H1 (cell line): ENCODE data around the gene RHOT1. TPM values are rescaled to one million over a fixed set of nuclear protein-coding genes. Genes with fewer than 3 reads are reported as not detected.

Experiments used
- CTCF ChIA-PET: fragments of 300-600 bp; sonication (Branson Sonifier 250); formaldehyde crosslinking; loops from one replicate; lab custom pipeline; 2021; ENCODE audit not compliant: partially characterized antibody; lab: Charles Lee
- POLR2A ChIA-PET: fragments of 300-600 bp; sonication (Branson Sonifier 250); formaldehyde crosslinking; loops from one replicate; lab custom pipeline; 2021; ENCODE audit warnings: inconsistent platforms; ENCODE audit not compliant: partially characterized antibody; lab: Charles Lee
- DNase-seq, 2 experiments: peaks; one replicate each; pipeline versions ENCODE4 v3.0.0 to v3.0.0-alpha.2; 2010 to 2022; ENCODE audit warnings: low spot score in 2 of 2, low read depth in 1 of 2, mixed read lengths in 1 of 2
- FAIRE-seq: peaks from 2 replicates; lab custom pipeline; 2011; peaks lifted over from hg19 to GRCh38; lab: Jason Lieb, UNC
- H2AFZ ChIP-seq: 2 replicates; pipeline ENCODE4 v1.8.1; 2012; ENCODE audit warnings: low read length, inconsistent platforms
- H2AK5ac ChIP-seq: 2 replicates; pipeline ENCODE4 v1.6.1; 2013; ENCODE audit warnings: low read depth, low read length
- H2BK120ac ChIP-seq: replicated peaks from 2 replicates; pipeline ENCODE3; 2013; ENCODE audit warnings: low read depth, low read length, inconsistent platforms
- H2BK12ac ChIP-seq: 2 replicates; pipeline ENCODE4 v1.6.1; 2013; ENCODE audit warnings: low read depth, low read length
- H2BK15ac ChIP-seq: 2 replicates; pipeline ENCODE4 v1.6.1; 2013; ENCODE audit warnings: low read length
- H2BK20ac ChIP-seq: 2 replicates; pipeline ENCODE4 v1.6.1; 2013; ENCODE audit warnings: low read length
- H2BK5ac ChIP-seq: 2 replicates; pipeline ENCODE4 v1.6.1; 2013; ENCODE audit warnings: low read depth, low read length
- H3K14ac ChIP-seq: 2 replicates; pipeline ENCODE4 v1.6.1; 2013; ENCODE audit warnings: inconsistent platforms; ENCODE audit not compliant: insufficient read length
- H3K18ac ChIP-seq: 2 replicates; pipeline ENCODE4 v1.6.1; 2013; ENCODE audit warnings: low read length; ENCODE audit errors: extremely low read depth
- H3K23ac ChIP-seq: 2 replicates; pipeline ENCODE4 v1.6.1; 2013; ENCODE audit warnings: inconsistent platforms; ENCODE audit not compliant: insufficient read length
- H3K23me2 ChIP-seq: 2 replicates; pipeline ENCODE4 v1.6.1; 2013; ENCODE audit warnings: low read depth, low read length
- H3K27ac ChIP-seq: 2 replicates; pipeline ENCODE4 v1.6.1; 2011; ENCODE audit warnings: low read depth, low read length, inconsistent platforms
- H3K27me3 ChIP-seq, 4 experiments: replicated peaks in 1 of 4; 1 replicate in 1 of 4; 2 replicates in 3 of 4; pipeline versions ENCODE4 v1.6.1 to v1.8.1; 2011 to 2013; ENCODE audit warnings: low read length in 3 of 4, mild to moderate bottlenecking in 3 of 4, inconsistent platforms in 2 of 4, mixed read lengths in 2 of 4, moderate library complexity in 1 of 4; ENCODE audit not compliant: control insufficient read depth in 3 of 4, insufficient read depth in 3 of 4; ENCODE audit errors: extremely low read depth in 1 of 4
- H3K36me3 ChIP-seq, 4 experiments: 2 replicates each; pipeline versions ENCODE4 v1.6.1 to v1.8.1; 2011 to 2013; ENCODE audit warnings: mild to moderate bottlenecking in 4 of 4, low read length in 3 of 4, moderate library complexity in 2 of 4, control low read depth in 1 of 4, inconsistent platforms in 1 of 4; ENCODE audit not compliant: insufficient read depth in 4 of 4, control insufficient read depth in 2 of 4
- H3K4ac ChIP-seq: replicated peaks from 2 replicates; pipeline ENCODE3; 2013; ENCODE audit warnings: low read length, low read depth, mixed read lengths, inconsistent platforms; ENCODE audit not compliant: insufficient read length
- H3K4me1 ChIP-seq, 4 experiments: replicated peaks in 1 of 4; 1 replicate in 1 of 4; 2 replicates in 3 of 4; pipeline versions ENCODE4 v1.6.1 to v1.8.1; 2011 to 2013; ENCODE audit warnings: low read length in 3 of 4, inconsistent platforms in 2 of 4, mixed read lengths in 1 of 4; ENCODE audit not compliant: insufficient read depth in 4 of 4, control insufficient read depth in 3 of 4
- H3K4me2 ChIP-seq, 2 experiments: 2 replicates each; pipeline versions ENCODE4 v1.6.1 to v1.8.1; 2011 to 2013; ENCODE audit warnings: low read depth in 2 of 2, low read length in 2 of 2, control low read depth in 1 of 2, inconsistent platforms in 1 of 2, mild to moderate bottlenecking in 1 of 2; ENCODE audit not compliant: insufficient read depth in 1 of 2
- H3K4me3 ChIP-seq, 4 experiments: fragments of 200-600, 300-600 bp in 1 of 4; sonication (generic), shearing (Covaris generic), sonication (Bioruptor Twin) in 1 of 4; 2 replicates each; pipeline versions ENCODE4 v1.5.1 to v1.8.1; 2011 to 2016; ENCODE audit warnings: low read length in 4 of 4, low read depth in 3 of 4, control low read depth in 2 of 4, inconsistent platforms in 2 of 4, mild to moderate bottlenecking in 2 of 4, mixed read lengths in 1 of 4, moderate library complexity in 1 of 4; ENCODE audit not compliant: insufficient read depth in 2 of 4; ENCODE audit errors: extremely low read depth in 1 of 4
- H3K56ac ChIP-seq: replicated peaks from 2 replicates; pipeline ENCODE3; 2013; ENCODE audit warnings: low read depth, mild to moderate bottlenecking, mixed read lengths, low read length, inconsistent platforms; ENCODE audit not compliant: insufficient read length
- H3K79me1 ChIP-seq: 2 replicates; pipeline ENCODE4 v1.6.1; 2013; ENCODE audit warnings: low read depth, low read length, control low read depth
- H3K79me2 ChIP-seq, 2 experiments: 2 replicates each; pipeline versions ENCODE4 v1.6.1 to v1.8.1; 2012 to 2013; ENCODE audit warnings: low read length in 2 of 2, mild to moderate bottlenecking in 2 of 2, inconsistent platforms in 1 of 2; ENCODE audit not compliant: insufficient read depth in 2 of 2, control insufficient read depth in 1 of 2
- H3K9ac ChIP-seq, 4 experiments: replicated peaks in 1 of 4; 1 replicate in 1 of 4; 2 replicates in 3 of 4; pipeline versions ENCODE4 v1.6.1 to v1.8.1; 2011 to 2013; ENCODE audit warnings: low read depth in 3 of 4, low read length in 3 of 4, control low read depth in 2 of 4, mild to moderate bottlenecking in 2 of 4, moderate library complexity in 2 of 4, inconsistent platforms in 1 of 4; ENCODE audit errors: extremely low read depth in 1 of 4
- H3K9me3 ChIP-seq, 2 experiments: 2 replicates each; pipeline versions ENCODE4 v1.6.1 to v1.8.1; 2012 to 2013; ENCODE audit warnings: mild to moderate bottlenecking in 2 of 2, moderate library complexity in 2 of 2, control low read depth in 1 of 2, inconsistent platforms in 1 of 2, low read depth in 1 of 2, low read length in 1 of 2, mixed read lengths in 1 of 2; ENCODE audit not compliant: insufficient read depth in 2 of 2
- H4K20me1 ChIP-seq, 2 experiments: replicated peaks in 1 of 2; 2 replicates each; pipeline versions ENCODE3 to v1.8.1; 2011 to 2013; ENCODE audit warnings: inconsistent platforms in 2 of 2, low read length in 2 of 2, mild to moderate bottlenecking in 1 of 2; ENCODE audit not compliant: insufficient read depth in 2 of 2, control insufficient read depth in 1 of 2
- H4K5ac ChIP-seq: 2 replicates; pipeline ENCODE4 v1.6.1; 2013; ENCODE audit warnings: low read length, low read depth, mixed read lengths, inconsistent platforms; ENCODE audit not compliant: insufficient read length
- H4K8ac ChIP-seq: 2 replicates; pipeline ENCODE4 v1.8.0; 2013; ENCODE audit warnings: mild to moderate bottlenecking, moderate library complexity, low read length, inconsistent platforms; ENCODE audit not compliant: insufficient read depth; ENCODE audit errors: extremely low read depth
- H4K91ac ChIP-seq: replicated peaks from 2 replicates; pipeline ENCODE3; 2013; ENCODE audit warnings: low read length, mixed read lengths, inconsistent platforms; ENCODE audit not compliant: insufficient read length
- JUND ChIP-seq: IDR thresholded peaks from 2 replicates; pipeline ENCODE4 v1.6.1; 2011; ENCODE audit warnings: mild to moderate bottlenecking, improper control_type of control experiment, low read length
- WGBS, 2 experiments: shearing (Covaris generic) in 1 of 2; methylation state at CpG; one replicate each; pipeline versions ENCODE4 v1.1.6 to v1.1.7; 2013 to 2015; ENCODE audit warnings: low lambda C conversion rate in 2 of 2, mixed read lengths in 2 of 2, inconsistent platforms in 1 of 2, low coverage in 1 of 2, missing lambda C conversion rate in 1 of 2; ENCODE audit not compliant: insufficient replicate concordance in 2 of 2, insufficient coverage in 1 of 2, insufficient read length in 1 of 2; ENCODE audit errors: extremely low coverage in 1 of 2, missing lambda C conversion rate in 1 of 2; 5-methylcytosine and 5-hydroxymethylcytosine counted together
- polyA plus RNA-seq, 7 experiments: library from polyadenylated mRNA; depleted of rRNA in 3 of 7; stranded (reverse) in 5 of 7; unstranded in 2 of 7; fragments of >200 nt in 5 of 7; fragments of 200-250 nt in 2 of 7; gene quantifications; 1 replicate in 5 of 7; 2 replicates in 1 of 7; 4 replicates in 1 of 7; pipeline versions ENCODE4 v1.2.1 to v1.2.3, GENCODE V29; 2011 to 2013; ENCODE audit warnings: missing spikeins in 2 of 7, mixed read lengths in 2 of 7
- total RNA-seq: library from RNA; stranded (reverse); fragmentation: NEBNext Ultra II Directional; extraction: Animal tissue kit (Norgen Biotek cat#: 25700); gene quantifications from 2 replicates; pipeline ENCODE4 v1.2.1, GENCODE V29; 2021

The RHOT1 gene
- total and polyA plus RNA-seq, 2 of the 8 experiments (the other 6 are each of a cell fraction or from before 2014, with no cell fraction given) = 34.2 to 38.2 TPM

GRCh38 chr17:32103476-32104113 lies 38.7 kb upstream of the RHOT1 start:
- H3K36me3 ChIP-seq = no peaks in the 10 kb centered on the region
- no peak overlapping the region for H3K4me3 ChIP-seq
- no peaks in the 10 kb centered on the region for H3K27me3 ChIP-seq
- ChIA-PET CTCF (interaction anchor here (1.1 to 3.4 kb wide), 6 partner anchors 9 to 35 kb away, joined by 3 to 16 read pairs (median 4); no protein-coding TSS in a partner anchor), POLR2A (no interaction called here)
- H3K79me1 ChIP-seq = no peaks in the 10 kb centered on the region
- no peak overlapping the region for H3K4ac ChIP-seq
- no peak overlapping the region for H3K27ac ChIP-seq
- H4K8ac ChIP-seq = no peak overlapping the region
- peaks cover 0 to 7% (median 4%) of the 10 kb centered on the region in 4 experiments; a peak in 5 of 7 replicates for H3K4me1 ChIP-seq
- H2BK120ac ChIP-seq = no peak overlapping the region
- H2BK20ac ChIP-seq = no peak overlapping the region
- no peak overlapping the region for H2BK5ac ChIP-seq
- no peak overlapping the region for H3K23ac ChIP-seq
- no peaks in the 10 kb centered on the region for H3K9me3 ChIP-seq
- no peak overlapping the region for H4K5ac ChIP-seq
- no peak overlapping the region for H3K56ac ChIP-seq
- 95% methylated on average over 7 of the region's 7 CpGs; no CpG with 5 or more reads in 1 of the 2 experiments for WGBS, 2 experiments
- H2BK12ac ChIP-seq = no peak overlapping the region
- DNase-seq = peak in 1 of 2 experiments; percentile 42
- H2AFZ ChIP-seq = no peak overlapping the region
- no peak overlapping the region for H2AK5ac ChIP-seq
- H3K18ac ChIP-seq = no peak overlapping the region
- no peak overlapping the region for H3K14ac ChIP-seq
- no peak overlapping the region for H2BK15ac ChIP-seq
- H3K23me2 ChIP-seq = no peaks in the 10 kb centered on the region
- no peak for FAIRE-seq
- H4K20me1 ChIP-seq = no peaks in the 10 kb centered on the region
- H4K91ac ChIP-seq = no peak overlapping the region
- H3K9ac ChIP-seq = no peak overlapping the region
- no peak overlapping the region for H3K4me2 ChIP-seq
- H3K79me2 ChIP-seq = no peaks in the 10 kb centered on the region
- no peak for TF ChIP-seq JUND
